VCaP (cell line): ENCODE measurements around the gene TRIM44.

ENCODE experiments used
- H3K27ac ChIP-seq: fragments of 450-650 bp; 2 replicates; pipeline ENCODE4 v1.5.1; 2017
- TF ChIP-seq, protein P1 (sequence below): fragments of 450-650 bp; conservative IDR thresholded peaks from 2 replicates; pipeline ENCODE4 v1.5.1; 2017; ENCODE audit warnings: mild to moderate bottlenecking, moderate library complexity

TRIM44 gene

DNA sequence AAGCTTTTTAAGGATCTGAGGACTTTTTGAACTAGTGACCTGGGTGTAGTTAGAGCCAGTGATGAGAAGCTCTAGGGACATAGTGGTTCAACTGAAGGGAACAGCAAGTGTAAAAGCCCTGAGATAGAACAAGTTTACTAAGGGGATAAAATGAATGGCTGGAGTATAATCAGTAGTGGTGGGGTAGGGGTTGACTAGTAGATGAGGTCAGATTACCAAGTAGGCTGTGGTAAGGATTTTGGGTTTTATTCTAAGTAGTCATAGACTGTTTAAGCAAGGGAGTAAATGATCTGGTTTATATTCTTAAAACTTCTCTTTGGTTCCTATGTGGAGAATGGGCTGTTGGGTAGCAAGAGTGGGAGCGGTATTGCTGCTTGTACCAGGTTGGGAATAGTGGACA lies 15.3 kb downstream of the TRIM44 start:
- TF ChIP-seq, protein P1, sequence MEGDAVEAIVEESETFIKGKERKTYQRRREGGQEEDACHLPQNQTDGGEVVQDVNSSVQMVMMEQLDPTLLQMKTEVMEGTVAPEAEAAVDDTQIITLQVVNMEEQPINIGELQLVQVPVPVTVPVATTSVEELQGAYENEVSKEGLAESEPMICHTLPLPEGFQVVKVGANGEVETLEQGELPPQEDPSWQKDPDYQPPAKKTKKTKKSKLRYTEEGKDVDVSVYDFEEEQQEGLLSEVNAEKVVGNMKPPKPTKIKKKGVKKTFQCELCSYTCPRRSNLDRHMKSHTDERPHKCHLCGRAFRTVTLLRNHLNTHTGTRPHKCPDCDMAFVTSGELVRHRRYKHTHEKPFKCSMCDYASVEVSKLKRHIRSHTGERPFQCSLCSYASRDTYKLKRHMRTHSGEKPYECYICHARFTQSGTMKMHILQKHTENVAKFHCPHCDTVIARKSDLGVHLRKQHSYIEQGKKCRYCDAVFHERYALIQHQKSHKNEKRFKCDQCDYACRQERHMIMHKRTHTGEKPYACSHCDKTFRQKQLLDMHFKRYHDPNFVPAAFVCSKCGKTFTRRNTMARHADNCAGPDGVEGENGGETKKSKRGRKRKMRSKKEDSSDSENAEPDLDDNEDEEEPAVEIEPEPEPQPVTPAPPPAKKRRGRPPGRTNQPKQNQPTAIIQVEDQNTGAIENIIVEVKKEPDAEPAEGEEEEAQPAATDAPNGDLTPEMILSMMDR: no peak
- H3K27ac ChIP-seq: no peak overlapping the region

DNA sequence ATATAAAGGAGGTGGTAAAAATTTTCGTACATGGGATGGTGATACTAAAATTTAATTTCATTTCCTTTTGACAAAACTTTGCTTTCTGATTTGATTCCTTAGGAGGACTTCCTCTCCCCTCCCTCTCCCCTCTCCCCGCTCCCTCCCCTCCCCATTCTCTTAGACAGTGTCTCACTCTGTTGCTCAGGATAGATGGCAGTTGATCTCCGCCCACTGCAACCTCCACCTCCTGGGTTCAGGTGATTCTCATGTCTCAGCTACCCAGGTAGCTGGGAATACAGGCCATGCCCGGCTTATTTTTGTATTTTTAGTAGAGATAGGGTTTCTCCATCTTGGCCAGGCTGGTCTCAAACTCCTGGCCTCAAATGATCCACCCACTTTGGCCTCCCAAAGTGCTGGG lies 15.9 kb downstream of the TRIM44 start:
- H3K27ac ChIP-seq: no peak overlapping the region
- TF ChIP-seq, protein P1: no peak

DNA sequence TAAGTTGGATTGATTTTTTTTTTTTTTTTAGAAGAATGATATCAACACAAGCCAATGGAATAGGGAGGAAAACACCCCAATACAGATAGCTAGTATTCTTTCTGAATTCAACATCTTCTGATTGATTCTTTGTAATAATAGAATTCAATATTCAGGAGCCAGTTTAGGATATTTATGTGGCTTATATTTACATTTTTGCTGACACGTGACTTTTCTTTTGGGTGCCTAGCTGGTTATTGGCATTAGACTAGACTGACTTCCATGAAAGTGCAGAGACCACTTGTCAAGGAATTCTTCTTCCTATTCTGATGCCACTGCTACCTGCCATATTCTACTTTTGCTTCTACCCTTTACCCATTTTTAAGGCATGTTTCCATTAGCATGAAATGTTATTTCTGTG lies 16.4 kb downstream of the TRIM44 start:
- TF ChIP-seq, protein P1: no peak
- H3K27ac ChIP-seq: no peak overlapping the region

DNA sequence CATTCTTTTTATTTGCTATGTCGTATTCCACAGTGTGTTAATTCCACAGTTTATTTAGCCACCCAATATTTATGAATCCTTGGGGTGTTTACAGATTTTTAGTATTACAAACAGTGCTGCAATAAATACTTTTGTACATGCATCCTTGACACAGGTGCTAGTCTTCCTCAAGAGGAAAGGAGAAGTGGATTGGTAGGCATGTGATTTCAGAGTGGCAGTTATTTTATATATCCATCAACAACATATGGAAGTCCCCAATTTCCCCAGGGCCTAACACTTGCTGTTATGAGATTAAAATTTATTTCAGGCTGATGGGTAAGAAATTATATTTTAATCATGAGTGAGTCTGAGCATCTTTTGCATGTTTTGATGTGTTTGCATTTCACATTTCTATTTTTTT lies 17.9 kb downstream of the TRIM44 start:
- H3K27ac ChIP-seq: no peak overlapping the region
- TF ChIP-seq, protein P1: no peak

DNA sequence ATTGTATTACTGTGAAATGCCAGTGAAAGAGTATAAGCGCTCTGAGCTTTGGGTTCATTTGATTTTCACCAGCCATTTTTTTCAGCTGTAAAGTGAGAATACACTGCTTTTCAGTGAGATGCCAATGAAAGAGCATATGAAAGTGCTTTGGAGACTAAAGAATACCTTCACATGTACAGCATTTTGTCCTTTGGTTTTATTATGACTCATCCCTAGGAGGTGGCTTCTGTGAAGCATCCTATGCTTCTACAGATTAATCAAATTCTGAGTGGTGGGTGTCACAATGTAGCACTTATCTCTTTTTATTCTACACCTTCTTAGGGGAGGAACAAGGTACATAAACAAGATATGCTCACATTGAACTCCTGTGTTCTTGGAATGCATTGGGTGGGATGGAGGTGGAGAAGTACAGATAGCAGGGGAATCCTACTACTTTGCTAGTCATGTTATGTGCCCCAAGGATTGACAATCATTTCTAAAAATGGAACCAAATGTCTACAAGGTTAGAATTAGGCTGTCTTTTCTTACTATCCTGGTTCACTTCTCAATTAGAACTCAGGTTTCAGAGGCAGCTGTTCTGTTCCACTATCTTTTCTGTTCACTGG lies 18.7 kb downstream of the TRIM44 start:
- TF ChIP-seq, protein P1: no peak
- H3K27ac ChIP-seq: no peak overlapping the region

DNA sequence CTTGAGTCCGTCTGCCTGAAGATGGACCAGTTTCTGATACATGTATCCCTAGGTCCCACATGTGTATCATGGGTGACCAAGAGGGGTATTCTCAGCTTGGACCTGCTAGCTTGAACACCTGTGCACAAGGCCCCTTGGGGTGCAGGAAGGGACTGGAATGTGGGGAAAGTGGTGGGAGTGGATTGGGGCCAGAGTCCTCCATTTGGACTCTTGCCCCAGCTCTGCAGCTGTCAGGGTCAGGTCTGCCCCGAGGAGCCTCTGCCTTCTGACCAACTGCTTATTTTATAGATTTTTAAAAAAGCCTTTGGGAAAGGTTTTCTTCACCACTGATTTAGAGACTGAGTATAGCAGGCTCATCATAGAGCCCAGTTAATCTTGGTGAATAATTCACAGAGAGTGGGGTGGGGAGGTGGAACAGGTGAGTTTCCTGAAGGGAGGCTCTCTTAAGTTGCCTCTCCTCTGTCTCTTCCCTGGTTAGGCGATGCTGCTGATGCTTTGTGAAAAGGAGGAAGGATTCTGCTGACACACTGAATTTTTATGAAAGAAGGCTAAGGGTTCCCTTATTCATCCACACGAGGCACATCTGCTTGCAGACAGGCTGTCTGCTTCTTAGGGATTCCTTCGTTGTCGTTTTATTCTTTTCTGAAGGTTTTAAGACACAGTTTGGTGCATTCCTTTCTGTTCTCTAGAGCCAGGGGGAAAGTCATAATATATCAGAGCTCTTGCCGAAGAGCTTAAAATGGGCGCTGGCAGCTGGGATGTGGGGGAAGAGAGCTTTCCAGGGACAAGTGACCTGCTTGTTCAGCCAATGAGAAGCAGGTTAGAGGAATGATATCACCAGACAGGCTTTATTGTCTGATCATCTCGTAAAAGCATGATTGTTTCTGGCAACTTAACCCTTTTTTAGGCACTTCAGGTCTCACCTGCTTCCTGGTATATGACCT lies 19.9 kb downstream of the TRIM44 start:
- TF ChIP-seq, protein P1: no peak
- H3K27ac ChIP-seq: peak overlapping the region; percentile 47; the same call in 1 of the 2 replicates

DNA sequence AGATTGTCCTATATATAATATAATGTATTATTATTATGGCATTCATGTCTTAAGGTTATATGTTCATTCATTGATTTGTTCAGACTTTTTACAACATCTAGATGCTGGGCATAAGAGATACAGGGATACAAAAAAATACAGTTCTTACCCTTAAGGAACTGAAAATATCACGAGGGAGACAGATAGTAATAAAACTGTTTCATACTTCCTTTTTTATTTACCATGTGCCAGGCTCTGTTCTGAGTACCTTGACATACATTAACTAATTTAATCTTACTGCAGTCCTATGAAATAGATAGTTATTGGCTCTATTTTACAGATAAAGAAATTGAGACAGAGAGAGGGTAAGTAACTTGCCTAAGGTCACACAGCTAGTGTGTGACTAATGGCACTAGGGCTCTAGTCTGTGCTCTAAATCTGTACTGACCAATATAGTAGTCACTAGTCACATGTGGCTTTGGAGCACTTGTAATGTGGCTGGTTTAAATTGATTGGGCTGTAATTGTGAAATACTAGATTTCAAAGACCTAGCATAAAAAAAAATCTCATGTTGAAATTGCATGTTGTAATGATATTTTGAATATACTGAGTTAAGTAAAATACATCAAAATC lies 21.3 kb downstream of the TRIM44 start:
- TF ChIP-seq, protein P1: no peak
- H3K27ac ChIP-seq: no peak overlapping the region; the same call in 1 of the 2 replicates
